ENCODE measurements around the gene KIF21A.

- TF ChIP-seq DNMT1 (CRISPR knock-in tag; IDR thresholded peaks at IDR 0.05) (no peak), MEF2D (CRISPR knock-in tag; IDR thresholded peaks at IDR 0.05) (no peak), CTCF (CRISPR knock-in tag; IDR thresholded peaks at IDR 0.05) (no peak), SOX6 (IDR thresholded peaks at IDR 0.05) (no peak), SOX6 (CRISPR knock-in tag; IDR thresholded peaks at IDR 0.05) (no peak), SIN3A (IDR thresholded peaks at IDR 0.05; ENCODE audit: borderline replicate concordance, low read depth, low read length) (no peak)
These were observed 70.0 kb downstream of the KIF21A start for GRCh38 chr12:39372929-39373328.
